Gastroesophageal sphincter (tissue), 3 donors: ENCODE measurements around the gene CD2.

Experiments used
- CTCF ChIP-seq, 4 experiments: fragments of 200-600 bp in 2 of 4; fragments of 450-650 bp in 2 of 4; sonication (generic) in 1 of 4; IDR thresholded peaks; one replicate each; pipeline ENCODE4 v1.5.1; 2017 to 2019; ENCODE audit warnings: antibody characterized with exemption in 4 of 4, mild to moderate bottlenecking in 2 of 4, moderate library complexity in 2 of 4
- EP300 ChIP-seq: sonication (generic); formaldehyde crosslinking; IDR thresholded peaks from one replicate; pipeline ENCODE4 v1.6.1; 2017; ENCODE audit warnings: antibody characterized with exemption, mild to moderate bottlenecking
- POLR2A ChIP-seq, 2 donors: fragments of 450-650 bp; IDR thresholded peaks; one replicate each; pipeline ENCODE4 v1.6.1; 2017; ENCODE audit warnings: antibody characterized with exemption in 2 of 2, mild to moderate bottlenecking in 2 of 2, moderate library complexity in 1 of 2
- POLR2AphosphoS5 ChIP-seq: sonication (generic); formaldehyde crosslinking; IDR thresholded peaks from one replicate; pipeline ENCODE4 v1.6.1; 2017; ENCODE audit warnings: antibody characterized with exemption

GRCh38 chr1:116721451-116722007 lies 32.7 kb upstream of the CD2 start:
- TF ChIP-seq CTCF (IDR thresholded peaks at IDR 0.05) (no peak), POLR2A (IDR thresholded peaks at IDR 0.05) (no peak), POLR2AphosphoS5 (no peak), EP300 (no peak)
